Cerebellar nuclear complex (tissue), 1 donor: ENCODE data around the gene SGPP2.

ENCODE experiments used
- DNase-seq, 2 experiments: peaks; one replicate each; lab custom pipeline; 2025; lab: John Stamatoyannopoulos, UW

The SGPP2 gene

GRCh38 chr2:222470802-222471468 lies 46.6 kb downstream of the SGPP2 start:
- DNase-seq, result no peak

- DNase-seq, result no peak
These were observed 53.7 kb downstream of the SGPP2 start for GRCh38 chr2:222477962-222478608.

- no peak for DNase-seq
These were observed 55.5 kb downstream of the SGPP2 start for GRCh38 chr2:222479859-222480258.

GRCh38 chr2:222480497-222480896 lies 56.2 kb downstream of the SGPP2 start:
- DNase-seq, result no peak

GRCh38 chr2:222481941-222482340 lies 57.6 kb downstream of the SGPP2 start:
- DNase-seq, result no peak

- DNase-seq, result peak in 1 of 2 experiments; percentile 1
These were observed 59.2 kb downstream of the SGPP2 start for GRCh38 chr2:222483513-222484039.

GRCh38 chr2:222485367-222486211 lies 61.2 kb downstream of the SGPP2 start:
- DNase-seq, result no peak

GRCh38 chr2:222490131-222490530 lies 65.8 kb downstream of the SGPP2 start:
- no peak for DNase-seq

GRCh38 chr2:222492683-222493082 lies 68.3 kb downstream of the SGPP2 start:
- DNase-seq, result no peak

GRCh38 chr2:222494104-222494739 lies 69.9 kb downstream of the SGPP2 start:
- DNase-seq, result no peak

- DNase-seq, result no peak
These were observed 71.0 kb downstream of the SGPP2 start for GRCh38 chr2:222495388-222495787.

GRCh38 chr2:222499226-222499625 lies 74.9 kb downstream of the SGPP2 start:
- DNase-seq, result no peak

GRCh38 chr2:222504191-222504590 lies 79.8 kb downstream of the SGPP2 start:
- no peak for DNase-seq

GRCh38 chr2:222504719-222505118 lies 80.4 kb downstream of the SGPP2 start:
- no peak for DNase-seq

- no peak for DNase-seq
These were observed 82.0 kb downstream of the SGPP2 start for GRCh38 chr2:222506230-222506935.

GRCh38 chr2:222514901-222515300 lies 90.6 kb downstream of the SGPP2 start:
- DNase-seq, result no peak

GRCh38 chr2:222518570-222519381 lies 94.4 kb downstream of the SGPP2 start:
- DNase-seq, result no peak

- DNase-seq, result no peak
These were observed 96.8 kb downstream of the SGPP2 start for GRCh38 chr2:222521099-222521498.

- no peak for DNase-seq
These were observed 97.7 kb downstream of the SGPP2 start for GRCh38 chr2:222522082-222522481.

GRCh38 chr2:222523783-222524544 lies 99.6 kb downstream of the SGPP2 start:
- no peak for DNase-seq
